Parathyroid adenoma (tissue), 2 donors: ENCODE results near the gene CNKSR3.

Experiments used
- H2AFZ ChIP-seq: fragments of 300-600 bp; sonication (generic); one replicate; pipeline ENCODE4 v1.7.0; 2017; ENCODE audit warnings: antibody characterized with exemption, mild to moderate bottlenecking
- H3K27ac ChIP-seq: fragments of 300-600 bp; sonication (generic); one replicate; pipeline ENCODE4 v1.7.0; 2017
- H3K27me3 ChIP-seq: fragments of 300-600 bp; sonication (generic); one replicate; pipeline ENCODE4 v1.7.0; 2017; ENCODE audit warnings: low read length; ENCODE audit not compliant: control insufficient read depth, insufficient read depth
- H3K36me3 ChIP-seq: fragments of 300-600 bp; sonication (generic); one replicate; pipeline ENCODE4 v1.7.0; 2017; ENCODE audit warnings: low read length; ENCODE audit not compliant: control insufficient read depth, insufficient read depth
- H3K4me1 ChIP-seq: fragments of 300-600 bp; sonication (generic); one replicate; pipeline ENCODE4 v1.7.0; 2017; ENCODE audit warnings: control low read depth
- H3K4me2 ChIP-seq: fragments of 300-600 bp; sonication (generic); one replicate; pipeline ENCODE4 v1.7.0; 2017; ENCODE audit warnings: low read length
- H3K4me3 ChIP-seq: fragments of 300-600 bp; sonication (generic); one replicate; pipeline ENCODE4 v1.7.0; 2017; ENCODE audit warnings: low read depth, low read length
- H3K79me2 ChIP-seq: fragments of 300-600 bp; sonication (generic); one replicate; pipeline ENCODE4 v1.7.0; 2017; ENCODE audit warnings: control low read depth
- H3K9ac ChIP-seq: fragments of 300-600 bp; sonication (generic); one replicate; pipeline ENCODE4 v1.7.0; 2017; ENCODE audit warnings: mild to moderate bottlenecking
- H3K9me3 ChIP-seq: fragments of 300-600 bp; sonication (generic); one replicate; pipeline ENCODE4 v1.7.0; 2017; ENCODE audit warnings: low read length; ENCODE audit not compliant: control insufficient read depth
- TF ChIP-seq, protein P1 (sequence below): fragments of 300-600 bp; sonication (generic); IDR thresholded peaks from one replicate; pipeline ENCODE4 v1.7.0; 2017; ENCODE audit warnings: antibody characterized with exemption, mild to moderate bottlenecking
- donor health status: primary hyperparathyroidism.

CNKSR3 gene

GRCh38 chr6:154532426-154532825, 21.9 kb upstream of the CNKSR3 start:
- H2AFZ ChIP-seq: no peak overlapping the region
- no peaks in the 10 kb centered on the region for H3K27me3 ChIP-seq
- TF ChIP-seq, protein P1, sequence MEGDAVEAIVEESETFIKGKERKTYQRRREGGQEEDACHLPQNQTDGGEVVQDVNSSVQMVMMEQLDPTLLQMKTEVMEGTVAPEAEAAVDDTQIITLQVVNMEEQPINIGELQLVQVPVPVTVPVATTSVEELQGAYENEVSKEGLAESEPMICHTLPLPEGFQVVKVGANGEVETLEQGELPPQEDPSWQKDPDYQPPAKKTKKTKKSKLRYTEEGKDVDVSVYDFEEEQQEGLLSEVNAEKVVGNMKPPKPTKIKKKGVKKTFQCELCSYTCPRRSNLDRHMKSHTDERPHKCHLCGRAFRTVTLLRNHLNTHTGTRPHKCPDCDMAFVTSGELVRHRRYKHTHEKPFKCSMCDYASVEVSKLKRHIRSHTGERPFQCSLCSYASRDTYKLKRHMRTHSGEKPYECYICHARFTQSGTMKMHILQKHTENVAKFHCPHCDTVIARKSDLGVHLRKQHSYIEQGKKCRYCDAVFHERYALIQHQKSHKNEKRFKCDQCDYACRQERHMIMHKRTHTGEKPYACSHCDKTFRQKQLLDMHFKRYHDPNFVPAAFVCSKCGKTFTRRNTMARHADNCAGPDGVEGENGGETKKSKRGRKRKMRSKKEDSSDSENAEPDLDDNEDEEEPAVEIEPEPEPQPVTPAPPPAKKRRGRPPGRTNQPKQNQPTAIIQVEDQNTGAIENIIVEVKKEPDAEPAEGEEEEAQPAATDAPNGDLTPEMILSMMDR: no peak
- H3K9ac ChIP-seq: no peak overlapping the region
- H3K4me2 ChIP-seq: no peak overlapping the region
- no peaks in the 10 kb centered on the region for H3K36me3 ChIP-seq
- no peaks in the 10 kb centered on the region for H3K9me3 ChIP-seq
- no peaks in the 10 kb centered on the region for H3K79me2 ChIP-seq
- H3K27ac ChIP-seq: no peak overlapping the region
- no peak overlapping the region for H3K4me3 ChIP-seq
- no peaks in the 10 kb centered on the region for H3K4me1 ChIP-seq

- Histone ChIP-seq H3K9me3 (no peaks in the 10 kb centered on the region), H2AFZ (no peak overlapping the region), H3K4me3 (no peak overlapping the region), H3K27me3 (no peaks in the 10 kb centered on the region), H3K4me2 (no peak overlapping the region), H3K4me1 (no peaks in the 10 kb centered on the region), H3K27ac (no peak overlapping the region), H3K79me2 (no peaks in the 10 kb centered on the region), H3K9ac (no peak overlapping the region), H3K36me3 (no peaks in the 10 kb centered on the region)
- TF ChIP-seq, protein P1: no peak
These were observed 19.5 kb upstream of the CNKSR3 start for GRCh38 chr6:154529957-154530356.

DNA sequence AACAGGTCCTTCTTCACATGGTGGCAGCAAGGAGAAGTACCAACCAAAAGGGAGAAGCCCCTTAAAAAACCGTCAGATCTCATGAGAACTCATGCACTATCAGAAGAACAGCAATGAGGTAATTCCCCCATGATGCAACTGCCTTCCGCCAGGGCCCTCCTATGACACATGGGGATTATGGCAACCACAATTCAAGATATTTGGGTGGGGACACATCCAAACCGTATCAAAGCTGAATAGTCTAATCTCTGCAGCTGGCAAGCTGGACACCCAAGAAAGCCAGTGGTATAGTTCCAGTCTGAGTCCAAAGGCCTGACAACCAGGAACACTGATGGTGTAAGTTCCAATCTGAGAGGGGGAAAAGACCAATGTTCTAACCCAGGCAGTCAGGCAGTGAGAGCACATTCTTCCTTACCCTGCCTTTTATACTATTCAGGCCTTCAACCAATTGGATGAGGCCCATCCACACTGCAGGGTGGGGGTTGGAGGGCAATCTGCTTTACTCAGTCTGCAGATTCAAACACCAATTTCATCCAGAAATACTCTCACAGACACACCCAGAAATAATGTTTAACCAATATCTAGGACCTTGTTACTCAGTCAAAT, 17.9 kb upstream of the CNKSR3 start:
- no peak overlapping the region for H3K9ac ChIP-seq
- H3K4me1 ChIP-seq: no peaks in the 10 kb centered on the region
- no peak overlapping the region for H3K4me3 ChIP-seq
- H3K36me3 ChIP-seq: no peaks in the 10 kb centered on the region
- no peak overlapping the region for H2AFZ ChIP-seq
- no peaks in the 10 kb centered on the region for H3K27me3 ChIP-seq
- H3K4me2 ChIP-seq: no peak overlapping the region
- H3K9me3 ChIP-seq: no peaks in the 10 kb centered on the region
- no peaks in the 10 kb centered on the region for H3K79me2 ChIP-seq
- TF ChIP-seq, protein P1: no peak
- no peak overlapping the region for H3K27ac ChIP-seq

GRCh38 chr6:154526996-154527395, 16.5 kb upstream of the CNKSR3 start:
- H3K79me2 ChIP-seq: no peaks in the 10 kb centered on the region
- H3K4me2 ChIP-seq: no peak overlapping the region
- no peaks in the 10 kb centered on the region for H3K36me3 ChIP-seq
- H3K9me3 ChIP-seq: no peaks in the 10 kb centered on the region
- no peak overlapping the region for H3K9ac ChIP-seq
- no peaks in the 10 kb centered on the region for H3K27me3 ChIP-seq
- H3K4me3 ChIP-seq: no peak overlapping the region
- H3K27ac ChIP-seq: no peak overlapping the region
- TF ChIP-seq, protein P1: no peak
- H3K4me1 ChIP-seq: no peaks in the 10 kb centered on the region
- H2AFZ ChIP-seq: no peak overlapping the region

- Histone ChIP-seq H3K36me3 (no peaks in the 10 kb centered on the region), H3K9me3 (no peaks in the 10 kb centered on the region), H3K4me3 (no peak overlapping the region), H3K27me3 (no peaks in the 10 kb centered on the region), H3K27ac (no peak overlapping the region), H2AFZ (no peak overlapping the region), H3K4me2 (no peak overlapping the region), H3K79me2 (no peaks in the 10 kb centered on the region), H3K4me1 (no peaks in the 10 kb centered on the region), H3K9ac (no peak overlapping the region)
- TF ChIP-seq, protein P1: no peak
These were observed 12.1 kb upstream of the CNKSR3 start for GRCh38 chr6:154522576-154522975.
